Panc1 (cell line): ENCODE data around the gene LRRK1.

ENCODE experiments used
- POLR2AphosphoS5 ChIP-seq: IDR thresholded peaks from 2 replicates; pipeline ENCODE4 v1.6.1; 2012; ENCODE audit warnings: mild to moderate bottlenecking, low read depth, low read length, moderate library complexity
- TF ChIP-seq, protein P1 (sequence below), 2 experiments: IDR thresholded peaks; 2 replicates each; pipeline ENCODE4 v1.6.1; 2011 to 2012; ENCODE audit warnings: low read depth in 2 of 2, control low read depth in 1 of 2, low read length in 1 of 2, mild to moderate bottlenecking in 1 of 2, moderate library complexity in 1 of 2; ENCODE audit not compliant: insufficient read depth in 1 of 2
- TF ChIP-seq, protein P2 (sequence below): fragments of 450-650 bp; IDR thresholded peaks from 2 replicates; pipeline ENCODE4 v1.5.1; 2017; ENCODE audit warnings: mild to moderate bottlenecking

DNA sequence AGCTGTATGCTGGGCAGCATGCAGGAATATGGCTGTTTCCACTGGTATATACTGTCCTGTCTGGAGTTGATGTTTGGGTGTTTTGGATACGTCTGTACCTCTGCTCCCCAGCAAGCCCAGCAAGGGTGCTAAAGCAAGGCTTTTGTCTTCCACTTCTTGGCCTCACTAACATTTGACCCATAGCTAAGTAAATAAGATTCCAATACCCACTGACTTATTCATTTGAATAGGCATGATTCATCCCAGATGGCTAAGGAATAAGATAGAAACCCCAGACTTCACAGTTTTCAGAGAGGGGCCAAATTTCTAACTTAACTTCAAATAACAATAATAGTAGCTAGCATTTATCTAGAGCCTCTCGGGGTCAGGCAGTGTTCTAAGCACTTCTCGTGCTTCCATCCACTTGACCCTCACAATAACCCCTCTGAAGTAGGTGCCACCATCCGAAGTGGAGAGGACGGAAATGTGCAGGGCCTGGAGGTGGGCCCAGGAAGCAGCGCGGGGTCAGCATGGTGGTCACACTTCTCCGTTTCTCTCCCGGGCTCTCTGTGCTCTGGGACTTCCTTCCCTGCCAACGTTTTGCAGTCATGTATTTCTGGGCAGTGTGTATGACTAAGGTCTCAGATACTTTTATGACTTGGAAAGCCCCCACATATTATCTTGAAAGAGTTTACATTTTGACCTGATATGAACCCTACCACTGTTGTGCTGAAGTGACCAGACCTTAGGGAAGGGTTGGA lies 39.3 kb downstream of the LRRK1 start:
- TF ChIP-seq, protein P1, sequence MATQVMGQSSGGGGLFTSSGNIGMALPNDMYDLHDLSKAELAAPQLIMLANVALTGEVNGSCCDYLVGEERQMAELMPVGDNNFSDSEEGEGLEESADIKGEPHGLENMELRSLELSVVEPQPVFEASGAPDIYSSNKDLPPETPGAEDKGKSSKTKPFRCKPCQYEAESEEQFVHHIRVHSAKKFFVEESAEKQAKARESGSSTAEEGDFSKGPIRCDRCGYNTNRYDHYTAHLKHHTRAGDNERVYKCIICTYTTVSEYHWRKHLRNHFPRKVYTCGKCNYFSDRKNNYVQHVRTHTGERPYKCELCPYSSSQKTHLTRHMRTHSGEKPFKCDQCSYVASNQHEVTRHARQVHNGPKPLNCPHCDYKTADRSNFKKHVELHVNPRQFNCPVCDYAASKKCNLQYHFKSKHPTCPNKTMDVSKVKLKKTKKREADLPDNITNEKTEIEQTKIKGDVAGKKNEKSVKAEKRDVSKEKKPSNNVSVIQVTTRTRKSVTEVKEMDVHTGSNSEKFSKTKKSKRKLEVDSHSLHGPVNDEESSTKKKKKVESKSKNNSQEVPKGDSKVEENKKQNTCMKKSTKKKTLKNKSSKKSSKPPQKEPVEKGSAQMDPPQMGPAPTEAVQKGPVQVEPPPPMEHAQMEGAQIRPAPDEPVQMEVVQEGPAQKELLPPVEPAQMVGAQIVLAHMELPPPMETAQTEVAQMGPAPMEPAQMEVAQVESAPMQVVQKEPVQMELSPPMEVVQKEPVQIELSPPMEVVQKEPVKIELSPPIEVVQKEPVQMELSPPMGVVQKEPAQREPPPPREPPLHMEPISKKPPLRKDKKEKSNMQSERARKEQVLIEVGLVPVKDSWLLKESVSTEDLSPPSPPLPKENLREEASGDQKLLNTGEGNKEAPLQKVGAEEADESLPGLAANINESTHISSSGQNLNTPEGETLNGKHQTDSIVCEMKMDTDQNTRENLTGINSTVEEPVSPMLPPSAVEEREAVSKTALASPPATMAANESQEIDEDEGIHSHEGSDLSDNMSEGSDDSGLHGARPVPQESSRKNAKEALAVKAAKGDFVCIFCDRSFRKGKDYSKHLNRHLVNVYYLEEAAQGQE (IDR thresholded peaks at IDR 0.05; ENCODE audit: insufficient read depth in 1 of 2, low read depth in 2 of 2, low read length in 1 of 2), result no peak
- TF ChIP-seq, protein P2, sequence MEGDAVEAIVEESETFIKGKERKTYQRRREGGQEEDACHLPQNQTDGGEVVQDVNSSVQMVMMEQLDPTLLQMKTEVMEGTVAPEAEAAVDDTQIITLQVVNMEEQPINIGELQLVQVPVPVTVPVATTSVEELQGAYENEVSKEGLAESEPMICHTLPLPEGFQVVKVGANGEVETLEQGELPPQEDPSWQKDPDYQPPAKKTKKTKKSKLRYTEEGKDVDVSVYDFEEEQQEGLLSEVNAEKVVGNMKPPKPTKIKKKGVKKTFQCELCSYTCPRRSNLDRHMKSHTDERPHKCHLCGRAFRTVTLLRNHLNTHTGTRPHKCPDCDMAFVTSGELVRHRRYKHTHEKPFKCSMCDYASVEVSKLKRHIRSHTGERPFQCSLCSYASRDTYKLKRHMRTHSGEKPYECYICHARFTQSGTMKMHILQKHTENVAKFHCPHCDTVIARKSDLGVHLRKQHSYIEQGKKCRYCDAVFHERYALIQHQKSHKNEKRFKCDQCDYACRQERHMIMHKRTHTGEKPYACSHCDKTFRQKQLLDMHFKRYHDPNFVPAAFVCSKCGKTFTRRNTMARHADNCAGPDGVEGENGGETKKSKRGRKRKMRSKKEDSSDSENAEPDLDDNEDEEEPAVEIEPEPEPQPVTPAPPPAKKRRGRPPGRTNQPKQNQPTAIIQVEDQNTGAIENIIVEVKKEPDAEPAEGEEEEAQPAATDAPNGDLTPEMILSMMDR, result no peak
- no peak; the same call in 1 of the 2 replicates for TF ChIP-seq POLR2AphosphoS5
